Mesodermal cell (in vitro differentiated cells): Measurements from ENCODE around the gene SCUBE2.
"Not testable (repeated sequence)": the region's sequence is repeated elsewhere in the genome, so short reads cannot be mapped to it uniquely, and the experiment has no call there.

Experiments
- H3K27ac ChIP-seq: 2 replicates; pipeline ENCODE4 v1.7.0; 2013; ENCODE audit warnings: mild to moderate bottlenecking, low read depth, low read length, moderate library complexity; ENCODE audit not compliant: severe bottlenecking
- H3K36me3 ChIP-seq: 2 replicates; pipeline ENCODE4 v1.7.1; 2013; ENCODE audit warnings: mild to moderate bottlenecking, low read length, moderate library complexity; ENCODE audit not compliant: control insufficient read depth, insufficient read depth
- H3K4me1 ChIP-seq: one replicate; pipeline ENCODE4 v1.7.1; 2013; ENCODE audit warnings: mild to moderate bottlenecking, low read length; ENCODE audit not compliant: insufficient read depth, control insufficient read depth, poor library complexity, severe bottlenecking
- H3K4me3 ChIP-seq: 2 replicates; pipeline ENCODE4 v1.7.0; 2013; ENCODE audit warnings: low read length, control low read depth, mild to moderate bottlenecking; ENCODE audit not compliant: insufficient read depth, poor library complexity, severe bottlenecking; ENCODE audit errors: extremely low read depth
- H3K9me3 ChIP-seq: 2 replicates; pipeline ENCODE4 v1.7.1; 2013; ENCODE audit warnings: mild to moderate bottlenecking, low read length, moderate library complexity; ENCODE audit not compliant: control insufficient read depth
- WGBS, 2 experiments: methylation state at CpG; one replicate each; pipeline ENCODE4 v1.1.5; 2013; ENCODE audit warnings: missing lambda C conversion rate in 2 of 2; ENCODE audit not compliant: insufficient coverage in 2 of 2; 5-methylcytosine and 5-hydroxymethylcytosine counted together

SCUBE2 gene

GRCh38 chr11:9022961-9023680 is 68.3 kb downstream of the SCUBE2 start:
- WGBS, 2 experiments, result 97 to 100% methylated on average over 2 to 5 of the region's 9 CpGs
- peaks cover 3% of the 10 kb centered on the region for H3K4me1 ChIP-seq
- no peak overlapping the region for H3K4me3 ChIP-seq
- H3K27ac ChIP-seq, result no peak overlapping the region
- H3K9me3 ChIP-seq, result no peaks in the 10 kb centered on the region
- no peaks in the 10 kb centered on the region for H3K36me3 ChIP-seq

GRCh38 chr11:9020916-9021315 is 70.5 kb downstream of the SCUBE2 start:
- Histone ChIP-seq H3K4me3 (no peak overlapping the region), H3K27ac (no peak overlapping the region), H3K9me3 (no peaks in the 10 kb centered on the region), H3K36me3 (no peaks in the 10 kb centered on the region), H3K4me1 (peaks cover 3% of the 10 kb centered on the region)
- WGBS, 2 experiments, result 97% methylated on average over 4 to 7 of the region's 8 CpGs

GRCh38 chr11:9019861-9020260 is 71.5 kb downstream of the SCUBE2 start:
- Histone ChIP-seq H3K36me3 (no peaks in the 10 kb centered on the region), H3K9me3 (no peaks in the 10 kb centered on the region), H3K27ac (no peak overlapping the region), H3K4me1 (peaks cover 3% of the 10 kb centered on the region), H3K4me3 (no peak overlapping the region)
- 87 to 92% methylated on average over 3 to 6 of the region's 6 CpGs for WGBS, 2 experiments

GRCh38 chr11:9017773-9018172 is 73.6 kb downstream of the SCUBE2 start:
- H3K9me3 ChIP-seq, result no peaks in the 10 kb centered on the region
- 88 to 93% methylated on average over 4 of the region's 5 CpGs for WGBS, 2 experiments
- H3K4me3 ChIP-seq, result no peak overlapping the region
- no peaks in the 10 kb centered on the region for H3K36me3 ChIP-seq
- H3K27ac ChIP-seq, result no peak overlapping the region
- peaks cover 3% of the 10 kb centered on the region for H3K4me1 ChIP-seq

GRCh38 chr11:9016916-9017642 is 74.3 kb downstream of the SCUBE2 start:
- Histone ChIP-seq H3K36me3 (no peaks in the 10 kb centered on the region), H3K27ac (no peak overlapping the region), H3K4me1 (no peaks in the 10 kb centered on the region), H3K9me3 (no peaks in the 10 kb centered on the region), H3K4me3 (no peak overlapping the region)
- WGBS, 2 experiments, result 88 to 95% methylated on average over 4 to 5 of the region's 6 CpGs

- H3K27ac ChIP-seq, result no peak overlapping the region
- no peaks in the 10 kb centered on the region for H3K4me1 ChIP-seq
- no peaks in the 10 kb centered on the region for H3K36me3 ChIP-seq
- no peak overlapping the region for H3K4me3 ChIP-seq
- WGBS, 2 experiments, result 7 to 19% methylated on average over 3 to 4 of the region's 4 CpGs
- no peaks in the 10 kb centered on the region for H3K9me3 ChIP-seq
These were observed 75.7 kb downstream of the SCUBE2 start for GRCh38 chr11:9015677-9016076.

GRCh38 chr11:9014826-9015225 is 76.6 kb downstream of the SCUBE2 start:
- Histone ChIP-seq H3K9me3 (no peaks in the 10 kb centered on the region), H3K36me3 (no peaks in the 10 kb centered on the region), H3K4me1 (no peaks in the 10 kb centered on the region), H3K4me3 (no peak overlapping the region), H3K27ac (no peak overlapping the region)
- WGBS, 2 experiments, result 100% methylated on average over 2 of the region's 3 CpGs

GRCh38 chr11:9013373-9013772 is 78.0 kb downstream of the SCUBE2 start:
- H3K27ac ChIP-seq, result no peak overlapping the region
- 89 to 96% methylated on average over 4 of the region's 4 CpGs for WGBS, 2 experiments
- no peaks in the 10 kb centered on the region for H3K9me3 ChIP-seq
- H3K4me1 ChIP-seq, result no peaks in the 10 kb centered on the region
- H3K36me3 ChIP-seq, result no peaks in the 10 kb centered on the region
- H3K4me3 ChIP-seq, result no peak overlapping the region

GRCh38 chr11:9009538-9009937 is 81.9 kb downstream of the SCUBE2 start:
- not testable (repeated sequence) for H3K36me3 ChIP-seq, H3K27ac ChIP-seq, H3K4me3 ChIP-seq, H3K4me1 ChIP-seq, H3K9me3 ChIP-seq
- WGBS, 2 experiments, result no CpG with 5 or more reads among the region's 1 CpG

- 80% methylated on average over 1 of the region's 1 CpG; no CpG with 5 or more reads in 1 of the 2 experiments for WGBS, 2 experiments
- Histone ChIP-seq H3K27ac (no peak overlapping the region), H3K4me1 (peaks cover 4% of the 10 kb centered on the region)
These were observed 82.7 kb downstream of the SCUBE2 start for GRCh38 chr11:9008661-9009060.

GRCh38 chr11:9008011-9008550 is 83.3 kb downstream of the SCUBE2 start:
- H3K36me3 ChIP-seq, result no peaks in the 10 kb centered on the region
- H3K4me3 ChIP-seq, result no peak overlapping the region
- WGBS, 2 experiments, result 75 to 81% methylated on average over 2 to 3 of the region's 3 CpGs
- H3K27ac ChIP-seq, result no peak overlapping the region
- peaks cover 7% of the 10 kb centered on the region for H3K4me1 ChIP-seq
- no peaks in the 10 kb centered on the region for H3K9me3 ChIP-seq

More at GRCh38 chr11:9008661-9009060, 82.7 kb downstream of the SCUBE2 start:
- Histone ChIP-seq H3K9me3 (no peaks in the 10 kb centered on the region), H3K4me3 (no peak overlapping the region), H3K36me3 (no peaks in the 10 kb centered on the region)
